ENCODE data around the gene NR2F1-AS1.

DNA sequence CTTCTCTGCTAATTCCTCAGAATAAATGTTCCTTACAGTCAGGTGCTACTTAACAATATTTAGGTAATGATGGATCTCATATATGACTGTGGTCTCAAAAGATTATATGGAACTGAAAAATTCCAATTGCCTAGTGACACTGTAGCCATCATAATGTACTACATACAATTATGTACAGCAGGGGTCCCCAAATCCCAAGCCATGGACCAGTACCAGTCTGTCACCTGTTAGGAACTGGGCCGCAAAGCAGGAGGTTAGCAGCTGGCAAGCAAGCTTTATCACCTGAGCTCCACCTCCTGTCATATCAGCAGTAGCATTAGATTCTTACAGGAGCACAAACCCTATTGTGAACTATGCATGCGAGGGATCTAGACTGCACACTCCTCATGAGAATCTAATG is 69.6 kb downstream of the NR2F1-AS1 start:
- TF ChIP-seq POLR2A (IDR thresholded peaks at IDR 0.05; ENCODE audit: low read depth, low read length) (no peak), TAF1 (IDR thresholded peaks at IDR 0.05; ENCODE audit: borderline replicate concordance, low read depth, low read length) (no peak)
